Measurements from ENCODE around the gene KRTAP10-2. TPM values are rescaled to one million over a fixed set of nuclear protein-coding genes. Genes with fewer than 3 reads are reported as not detected.

KRTAP10-2 gene
- total and polyA plus RNA-seq, 2 of the 4 experiments (the other 2 are of a cell fraction), result not detected

DNA sequence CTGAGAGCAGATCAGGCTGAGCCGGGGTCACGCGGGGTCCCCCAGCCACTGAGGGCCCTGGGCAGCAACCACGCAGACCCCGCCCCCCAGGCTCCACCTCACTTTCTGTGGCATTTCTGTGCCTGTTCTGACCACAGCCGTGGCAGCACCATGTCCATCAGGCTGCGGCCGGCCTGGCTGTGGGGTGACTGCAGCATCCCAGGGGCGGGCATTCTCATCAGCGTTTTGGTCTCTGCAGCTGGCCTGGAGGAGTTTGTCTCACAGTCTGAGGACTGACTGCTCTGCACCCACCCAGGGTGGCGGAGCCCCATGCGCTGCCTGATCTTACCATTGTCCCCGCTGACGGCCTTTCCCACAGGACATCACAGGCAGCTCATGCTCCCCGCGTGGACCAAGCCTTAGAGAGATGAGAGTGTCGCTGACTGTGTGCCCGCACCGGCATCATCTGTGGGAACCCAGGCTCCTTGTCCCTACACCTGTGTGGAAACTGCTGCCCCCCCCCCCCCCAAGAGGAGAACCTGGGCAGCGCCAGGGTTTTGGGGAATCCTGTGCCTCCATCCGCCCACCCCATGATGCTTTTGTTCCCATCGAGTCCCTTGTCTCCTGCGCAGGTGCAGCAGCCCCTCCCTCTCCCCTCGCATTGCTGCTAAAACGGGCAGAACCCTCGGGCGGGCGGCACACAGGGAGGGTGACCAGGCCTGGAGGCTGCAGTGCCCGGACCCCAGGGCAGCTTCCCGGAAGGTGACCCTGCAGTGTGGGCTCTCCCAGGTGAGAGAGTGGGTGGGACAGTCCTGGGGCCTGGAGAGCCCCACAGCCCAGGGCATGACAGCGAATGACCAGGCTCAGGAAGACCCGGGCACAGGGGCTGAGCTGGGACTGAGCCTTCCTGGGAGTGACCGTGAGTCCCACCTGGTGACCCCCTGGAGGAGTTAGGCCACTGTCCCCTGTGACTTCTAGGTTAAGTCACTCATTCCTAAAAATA lies 13.1 kb downstream of the KRTAP10-2 start:
- 68% methylated on average over 11 of the region's 33 CpGs; no CpG with 5 or more reads in 1 of the 2 experiments for whole genome bisulfite sequencing, 2 experiments (ENCODE audit: extremely low coverage in 2 of 2, insufficient read length in 1 of 2)
- CTCF ChIA-PET, result no interaction called here
- no peak overlapping the region for H4K91ac ChIP-seq (ENCODE audit: insufficient read depth, low read depth, low read length)
- POLR2A ChIA-PET (ENCODE audit: unreplicated experiment), result no interaction called here
- H3K9me1 ChIP-seq (ENCODE audit: insufficient read depth, low read length), result no peaks in the 10 kb centered on the region
- dilution Hi-C loops (cut with HindIII; ENCODE audit: low sequenced_read_pairs, unreplicated experiment) (no loop called here), in situ Hi-C loops (cut with MboI; ENCODE audit: low sequenced_read_pairs) (no loop called here), intact Hi-C loops (cut with micrococcal nuclease) (no loop called here)
- no peak overlapping the region for H2BK15ac ChIP-seq (ENCODE audit: low read depth, low read length)
- H3K27me3 ChIP-seq (ENCODE audit: control insufficient read depth, insufficient read depth, low read length), result 0 out of 2 replicates have a peak, but pooled peaks cover 2% of the 10 kb centered on the region
- H3K4me3 ChIP-seq (ENCODE audit: insufficient read depth, low read depth, low read length), result no peak overlapping the region
- ATAC-seq (ENCODE audit: low read depth) (no peak), DNase-seq (no peak)
- no peak overlapping the region for H3K14ac ChIP-seq (replicated peaks; ENCODE audit: low read depth, low read length)
- no peak overlapping the region for H4K8ac ChIP-seq (ENCODE audit: low read depth in 2 of 2, low read length in 2 of 2)
- no peak overlapping the region for H3K4ac ChIP-seq (ENCODE audit: low read depth, low read length)
- no peak overlapping the region for H2BK20ac ChIP-seq (ENCODE audit: low read depth, low read length)
- H3K9me3 ChIP-seq (ENCODE audit: control insufficient read depth, insufficient read depth, low read length), result peaks cover 2% of the 10 kb centered on the region; the same call in 1 of the 2 replicates
- H4K5ac ChIP-seq (ENCODE audit: low read depth, low read length), result no peak overlapping the region
- H2BK120ac ChIP-seq (ENCODE audit: low read depth, low read length), result no peak overlapping the region
- no peak overlapping the region for H2BK5ac ChIP-seq (ENCODE audit: low read depth, low read length, poor library complexity, severe bottlenecking)
- H2AK9ac ChIP-seq (replicated peaks; ENCODE audit: low read depth, low read length, poor library complexity), result no peak overlapping the region
- H4K20me1 ChIP-seq (ENCODE audit: insufficient read depth, low read length), result no peaks in the 10 kb centered on the region
- no TSS peak for BruUV-seq (replicated peaks)
- H3K4me1 ChIP-seq (ENCODE audit: control insufficient read depth, insufficient read depth, low read length), result no peaks in the 10 kb centered on the region
- no peak overlapping the region for H2AFZ ChIP-seq (replicated peaks; ENCODE audit: low read length, poor library complexity)
- H2AK5ac ChIP-seq (ENCODE audit: low read depth, low read length), result no peak overlapping the region
- H3K18ac ChIP-seq (ENCODE audit: low read depth, low read length), result no peak overlapping the region
- no peak overlapping the region for H3K56ac ChIP-seq (ENCODE audit: extremely low read depth, insufficient read depth, low read length)
- H3K4me2 ChIP-seq (ENCODE audit: low read depth, low read length), result no peak overlapping the region
- H3K23ac ChIP-seq (ENCODE audit: low read depth, low read length), result no peak overlapping the region
- no peaks in the 10 kb centered on the region for H3K79me1 ChIP-seq (ENCODE audit: low read depth in 1 of 2, low read length in 2 of 2)
- TF ChIP-seq CTCF (conservative IDR thresholded peaks at IDR 0.05; ENCODE audit: low read depth, low read length), result no peak
- TF ChIP-seq CEBPB (IDR thresholded peaks at IDR 0.05; ENCODE audit: low read depth, low read length), result no peak
- TF ChIP-seq MAFK (IDR thresholded peaks at IDR 0.05; ENCODE audit: low read depth, low read length), result no peak
- no peak for TF ChIP-seq RAD21 (IDR thresholded peaks at IDR 0.05; ENCODE audit: low read length)
- no peak for TF ChIP-seq FOS (IDR thresholded peaks at IDR 0.05; ENCODE audit: low read depth, low read length)
- no peak for TF ChIP-seq NFE2L2 (IDR thresholded peaks at IDR 0.05; ENCODE audit: low read depth, low read length)
- TF ChIP-seq RFX5 (IDR thresholded peaks at IDR 0.05; ENCODE audit: low read depth, low read length), result no peak
- no peak for TF ChIP-seq RCOR1 (IDR thresholded peaks at IDR 0.05; ENCODE audit: insufficient replicate concordance, low read length)
- TF ChIP-seq MAZ (IDR thresholded peaks at IDR 0.05; ENCODE audit: borderline replicate concordance, low read depth, low read length), result no peak
- TF ChIP-seq, protein P1, sequence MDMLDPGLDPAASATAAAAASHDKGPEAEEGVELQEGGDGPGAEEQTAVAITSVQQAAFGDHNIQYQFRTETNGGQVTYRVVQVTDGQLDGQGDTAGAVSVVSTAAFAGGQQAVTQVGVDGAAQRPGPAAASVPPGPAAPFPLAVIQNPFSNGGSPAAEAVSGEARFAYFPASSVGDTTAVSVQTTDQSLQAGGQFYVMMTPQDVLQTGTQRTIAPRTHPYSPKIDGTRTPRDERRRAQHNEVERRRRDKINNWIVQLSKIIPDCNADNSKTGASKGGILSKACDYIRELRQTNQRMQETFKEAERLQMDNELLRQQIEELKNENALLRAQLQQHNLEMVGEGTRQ (IDR thresholded peaks at IDR 0.05; ENCODE audit: low read depth, low read length), result no peak
- no peak for TF ChIP-seq POLR2A (IDR thresholded peaks at IDR 0.05; ENCODE audit: low read depth, low read length)
- TF ChIP-seq MXI1 (IDR thresholded peaks at IDR 0.05; ENCODE audit: borderline replicate concordance, low read depth, low read length), result no peak
- H3K27ac ChIP-seq (ENCODE audit: insufficient read depth, low read length), result no peak overlapping the region
- no peak overlapping the region for H3K9ac ChIP-seq (ENCODE audit: low read depth, low read length)
- no peaks in the 10 kb centered on the region for H3K36me3 ChIP-seq (ENCODE audit: control insufficient read depth, insufficient read depth, low read length)

All from IMR-90 (cell line).